Right renal cortex interstitium (tissue), 3 donors: ENCODE results near the gene SGCE. TPM values are rescaled to one million over a fixed set of nuclear protein-coding genes. Genes with fewer than 3 reads are reported as not detected.

Experiments used
- DNase-seq, 3 donors: peaks; one replicate each; pipeline ENCODE4 v3.0.0-alpha.2; 2013; ENCODE audit warnings: low read depth in 3 of 3, low spot score in 2 of 3
- polyA plus RNA-seq, 3 donors: library from polyadenylated mRNA; unstranded; fragments of 120-200 nt; gene quantifications; one replicate each; pipeline ENCODE4 v1.2.1, GENCODE V29; 2013; ENCODE audit not compliant: insufficient read length in 3 of 3

The SGCE gene
- polyA plus RNA-seq, 3 donors: 101 to 114 (median 110) TPM

- no peak for DNase-seq
These were observed 23.5 kb downstream of the SGCE start for GRCh38 chr7:94632338-94633013.

GRCh38 chr7:94630855-94631254 is 25.1 kb downstream of the SGCE start:
- DNase-seq: no peak

- no peak for DNase-seq
These were observed 32.1 kb downstream of the SGCE start for GRCh38 chr7:94623820-94624219.

GRCh38 chr7:94621120-94621519 is 34.8 kb downstream of the SGCE start:
- no peak for DNase-seq

GRCh38 chr7:94620703-94621118 is 35.2 kb downstream of the SGCE start:
- no peak for DNase-seq

- DNase-seq: no peak
These were observed 37.8 kb downstream of the SGCE start for GRCh38 chr7:94618126-94618525.

- no peak for DNase-seq
These were observed 39.1 kb downstream of the SGCE start for GRCh38 chr7:94616855-94617254.

- DNase-seq: no peak
These were observed 40.3 kb downstream of the SGCE start for GRCh38 chr7:94615666-94616065.

- no peak for DNase-seq
These were observed 43.3 kb downstream of the SGCE start for GRCh38 chr7:94612661-94613060.

- DNase-seq: no peak
These were observed 43.7 kb downstream of the SGCE start for GRCh38 chr7:94612253-94612652.

- no peak for DNase-seq
These were observed 46.4 kb downstream of the SGCE start for GRCh38 chr7:94609561-94609960.

GRCh38 chr7:94605031-94605430 is 50.9 kb downstream of the SGCE start:
- no peak for DNase-seq

GRCh38 chr7:94602181-94602580 is 53.8 kb downstream of the SGCE start:
- no peak for DNase-seq

GRCh38 chr7:94600267-94600666 is 55.7 kb downstream of the SGCE start:
- no peak for DNase-seq

GRCh38 chr7:94595717-94596116 is 60.2 kb downstream of the SGCE start:
- DNase-seq: no peak

- DNase-seq: no peak
These were observed 61.1 kb downstream of the SGCE start for GRCh38 chr7:94594882-94595281.

- no peak for DNase-seq
These were observed 64.8 kb downstream of the SGCE start for GRCh38 chr7:94591176-94591575.

- no peak for DNase-seq
These were observed 65.3 kb downstream of the SGCE start for GRCh38 chr7:94590526-94591162.

GRCh38 chr7:94588075-94588474 is 67.9 kb downstream of the SGCE start:
- DNase-seq: no peak

GRCh38 chr7:94584113-94584512 is 71.8 kb downstream of the SGCE start:
- DNase-seq: no peak

- DNase-seq: no peak
These were observed 75.3 kb downstream of the SGCE start for GRCh38 chr7:94580601-94581000.

GRCh38 chr7:94579470-94579869 is 76.5 kb downstream of the SGCE start:
- no peak for DNase-seq

- no peak for DNase-seq
These were observed 77.3 kb downstream of the SGCE start for GRCh38 chr7:94578614-94579013.
